ENCODE results near the gene LRP3. TPM values are rescaled to one million over a fixed set of nuclear protein-coding genes. Genes with fewer than 3 reads are reported as not detected.

Gene LRP3
- total RNA-seq, 2 experiments from 2014 or later: not detected

- no peaks in the 10 kb centered on the region for H3K4me1 Mint-ChIP-seq (ENCODE audit: low read depth)
- CTCF ChIA-PET: interaction anchor here (1.2 kb wide), 1 partner anchor 10 kb away, joined by 3 read pairs; no protein-coding TSS in a partner anchor
These were observed 31.4 kb downstream of the LRP3 start, which contains the start of gene SLC7A10 for GRCh38 chr19:33225458-33225926. SLC7A10 (minus strand) TSS chr19:33225850; CDS start chr19:33225703, 147 bp downstream.

GRCh38 chr19:33226550-33227241 is 32.6 kb downstream of the LRP3 start:
- ChIA-PET CTCF (no interaction called here), POLR2A (no interaction called here)
- Mint-ChIP-seq H3K4me1 (ENCODE audit: low read depth) (no peaks in the 10 kb centered on the region), H3K36me3 (ENCODE audit: low read depth) (peaks cover 12% of the 10 kb centered on the region), H3K27ac (no peak overlapping the region), H3K4me3 (no peak overlapping the region), H3K9me3 (ENCODE audit: insufficient read depth) (peaks cover 16% of the 10 kb centered on the region), H3K27me3 (ENCODE audit: low read depth) (peaks cover 56% of the 10 kb centered on the region)
- ATAC-seq (peak; percentile 56), DNase-seq (no peak)

More at GRCh38 chr19:33225458-33225926, 31.4 kb downstream of the LRP3 start, which contains the start of gene SLC7A10:
- Mint-ChIP-seq H3K27ac (no peak within 1 kb of the TSS), H3K9me3 (ENCODE audit: insufficient read depth) (peaks cover 16% of the 10 kb centered on the region), H3K4me3 (no peak within 1 kb of the TSS), H3K36me3 (ENCODE audit: low read depth) (peaks cover 12% of the 10 kb centered on the region), H3K27me3 (ENCODE audit: low read depth) (peaks cover 52% of the 10 kb centered on the region)
- no peak for ATAC-seq
- DNase-seq: no peak
- POLR2A ChIA-PET: no interaction called here

- Mint-ChIP-seq H3K4me1 (ENCODE audit: low read depth) (no peaks in the 10 kb centered on the region), H3K4me3 (no peak overlapping the region), H3K9me3 (ENCODE audit: insufficient read depth) (peaks cover 16% of the 10 kb centered on the region), H3K27me3 (ENCODE audit: low read depth) (peaks cover 56% of the 10 kb centered on the region), H3K27ac (no peak overlapping the region), H3K36me3 (ENCODE audit: low read depth) (peaks cover 12% of the 10 kb centered on the region)
- no peak for ATAC-seq
- ChIA-PET CTCF (no interaction called here), POLR2A (no interaction called here)
- DNase-seq: no peak
These were observed 33.1 kb downstream of the LRP3 start for GRCh38 chr19:33227242-33227650.

DNA sequence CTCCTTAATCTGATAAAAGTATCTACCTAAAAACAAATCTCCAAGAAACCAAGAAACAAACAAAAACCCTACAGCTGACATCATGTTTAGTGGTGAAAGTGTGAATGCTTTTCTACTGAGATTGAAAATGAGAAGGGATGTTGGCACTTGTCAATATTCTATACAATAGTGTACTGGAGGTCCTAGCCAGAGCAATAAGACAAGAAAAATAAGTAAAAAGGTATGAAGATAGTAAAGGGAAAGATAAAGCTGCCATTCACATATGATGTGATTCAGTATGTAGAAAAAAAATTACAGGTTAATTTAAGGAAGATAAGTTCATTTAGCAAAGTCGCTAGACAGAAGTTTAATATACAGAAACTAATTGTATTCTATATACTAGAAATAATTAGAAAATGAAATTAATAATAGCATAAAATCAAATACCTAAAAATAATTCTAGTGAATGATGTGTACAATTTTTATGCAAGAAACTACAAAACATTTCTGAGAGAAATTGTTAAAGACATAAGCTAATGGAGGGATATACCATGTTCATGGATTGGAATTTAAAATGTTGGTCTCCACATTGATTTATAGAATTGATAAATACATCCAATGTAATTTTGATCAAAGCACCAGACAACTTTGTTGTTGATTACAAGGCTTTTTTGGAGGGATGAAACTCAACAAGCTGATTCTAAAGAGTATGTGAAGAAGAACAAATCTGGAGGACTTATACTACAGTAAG is 33.9 kb downstream of the LRP3 start:
- POLR2A ChIA-PET: no interaction called here
- Mint-ChIP-seq H3K4me3 (no peak overlapping the region), H3K9me3 (ENCODE audit: insufficient read depth) (peaks cover 16% of the 10 kb centered on the region), H3K4me1 (ENCODE audit: low read depth) (no peaks in the 10 kb centered on the region), H3K27ac (no peak overlapping the region), H3K36me3 (ENCODE audit: low read depth) (peaks cover 12% of the 10 kb centered on the region), H3K27me3 (ENCODE audit: low read depth) (peaks cover 49% of the 10 kb centered on the region)
- ATAC-seq: no peak
- CTCF ChIA-PET: no interaction called here
- no peak for DNase-seq

- H3K36me3 Mint-ChIP-seq (ENCODE audit: low read depth): peaks cover 12% of the 10 kb centered on the region
- CTCF ChIA-PET: interaction anchor here (0.6 to 1.3 kb wide), 3 partner anchors 12 to 534 kb away, joined by 3 read pairs; no protein-coding TSS in a partner anchor
- POLR2A ChIA-PET: no interaction called here
- peaks cover 16% of the 10 kb centered on the region for H3K9me3 Mint-ChIP-seq (ENCODE audit: insufficient read depth)
- H3K27ac Mint-ChIP-seq: no peak overlapping the region
- no peaks in the 10 kb centered on the region for H3K4me1 Mint-ChIP-seq (ENCODE audit: low read depth)
- ATAC-seq (no peak), DNase-seq (no peak)
- peaks cover 39% of the 10 kb centered on the region for H3K27me3 Mint-ChIP-seq (ENCODE audit: low read depth)
- no peak overlapping the region for H3K4me3 Mint-ChIP-seq
These were observed 35.8 kb downstream of the LRP3 start for GRCh38 chr19:33229962-33230361.

GRCh38 chr19:33231511-33231910 is 37.4 kb downstream of the LRP3 start:
- POLR2A ChIA-PET: no interaction called here
- Mint-ChIP-seq H3K9me3 (ENCODE audit: insufficient read depth) (peaks cover 16% of the 10 kb centered on the region), H3K4me1 (ENCODE audit: low read depth) (no peaks in the 10 kb centered on the region), H3K27ac (no peak overlapping the region), H3K27me3 (ENCODE audit: low read depth) (peaks cover 29% of the 10 kb centered on the region), H3K4me3 (no peak overlapping the region), H3K36me3 (ENCODE audit: low read depth) (peaks cover 12% of the 10 kb centered on the region)
- CTCF ChIA-PET: no interaction called here
- no peak for DNase-seq
- no peak for ATAC-seq

DNA sequence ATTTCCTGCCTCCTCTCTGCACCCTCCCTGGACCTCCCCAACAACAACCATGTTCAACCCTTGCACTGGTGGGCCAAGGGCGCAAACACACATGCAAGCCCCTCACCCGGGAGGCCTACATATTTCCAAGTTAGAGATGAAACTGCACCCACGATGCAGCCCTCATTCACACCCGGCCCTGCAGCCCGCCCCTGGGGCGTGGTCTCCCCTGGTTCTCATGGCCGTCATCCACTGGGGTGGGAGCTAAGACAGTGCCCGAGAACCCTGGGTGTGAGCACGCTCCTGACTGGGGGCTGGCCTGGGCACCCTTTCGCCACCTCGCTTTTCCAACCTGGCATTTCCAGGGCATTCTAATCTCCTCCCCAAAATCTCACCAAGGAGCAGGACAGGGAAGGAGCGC is 38.5 kb downstream of the LRP3 start:
- CTCF ChIA-PET: no interaction called here
- Mint-ChIP-seq H3K9me3 (ENCODE audit: insufficient read depth) (peaks cover 11% of the 10 kb centered on the region), H3K36me3 (ENCODE audit: low read depth) (peaks cover 7% of the 10 kb centered on the region), H3K27me3 (ENCODE audit: low read depth) (peaks cover 21% of the 10 kb centered on the region), H3K27ac (no peak overlapping the region), H3K4me1 (ENCODE audit: low read depth) (no peaks in the 10 kb centered on the region), H3K4me3 (no peak overlapping the region)
- POLR2A ChIA-PET: no interaction called here
- no peak for ATAC-seq
- no peak for DNase-seq

DNA sequence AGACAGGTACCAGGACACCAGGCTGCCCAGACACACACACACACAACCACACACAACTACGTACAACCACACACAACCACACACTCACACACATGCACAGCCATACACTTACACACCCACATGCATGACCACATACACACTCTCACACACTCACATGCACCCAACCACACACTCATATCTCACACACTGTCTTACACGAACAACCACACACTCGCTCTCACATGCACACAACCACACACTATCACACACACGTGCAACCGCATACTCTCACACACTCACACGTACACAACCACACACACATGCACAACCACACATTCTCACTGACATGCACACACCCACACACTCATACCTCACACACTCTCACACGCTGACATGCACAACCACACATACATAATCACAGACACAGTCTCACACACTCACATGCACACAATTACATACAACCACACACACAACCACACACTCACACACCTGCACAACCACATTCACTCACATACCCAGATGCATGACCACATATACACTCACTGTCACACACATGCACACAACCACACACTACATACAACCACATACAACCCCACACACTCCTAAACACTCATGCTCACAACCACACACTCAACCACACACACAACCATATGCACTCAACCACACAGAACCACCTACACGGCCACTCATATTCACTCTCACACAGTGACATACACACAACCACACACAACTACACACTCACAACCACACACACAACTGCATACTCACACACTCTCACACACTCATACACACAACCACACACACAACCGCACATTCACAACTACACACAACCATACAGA is 39.1 kb downstream of the LRP3 start:
- Mint-ChIP-seq H3K4me3 (no peak overlapping the region), H3K27ac (no peak overlapping the region), H3K4me1 (ENCODE audit: low read depth) (no peaks in the 10 kb centered on the region), H3K36me3 (ENCODE audit: low read depth) (peaks cover 4% of the 10 kb centered on the region), H3K27me3 (ENCODE audit: low read depth) (peaks cover 17% of the 10 kb centered on the region), H3K9me3 (ENCODE audit: insufficient read depth) (peaks cover 6% of the 10 kb centered on the region)
- ChIA-PET CTCF (no interaction called here), POLR2A (no interaction called here)
- no peak for ATAC-seq
- DNase-seq: no peak

DNA sequence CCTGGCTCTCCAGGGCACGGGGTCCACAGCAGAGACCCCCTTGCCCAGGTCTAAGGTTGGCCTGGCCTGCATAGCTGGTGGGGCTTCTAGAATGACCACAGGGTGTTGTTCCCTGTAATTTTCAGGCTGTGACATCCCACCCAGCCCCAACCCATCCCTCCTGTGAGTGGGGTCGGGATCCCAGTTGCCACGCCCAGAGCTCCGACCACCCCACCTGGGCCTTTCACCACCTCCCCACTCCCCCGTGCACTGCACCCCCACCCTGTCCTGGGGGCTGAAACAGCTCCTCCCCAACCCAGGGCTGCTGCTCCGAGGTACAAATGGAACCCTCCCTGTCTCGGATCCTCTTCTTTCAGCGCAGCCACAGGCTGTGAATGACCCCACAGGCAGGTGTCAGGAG is 40.0 kb downstream of the LRP3 start:
- peaks cover 10% of the 10 kb centered on the region for H3K27me3 Mint-ChIP-seq (ENCODE audit: low read depth)
- H3K4me1 Mint-ChIP-seq (ENCODE audit: low read depth): no peaks in the 10 kb centered on the region
- no peak for ATAC-seq
- no peaks in the 10 kb centered on the region for H3K9me3 Mint-ChIP-seq (ENCODE audit: insufficient read depth)
- ChIA-PET CTCF (interaction anchor here (1.6 kb wide), 1 partner anchor 140 kb away, joined by 9 read pairs; the partner anchor contains the start of gene CEBPG), POLR2A (no interaction called here)
- no peak overlapping the region for H3K4me3 Mint-ChIP-seq
- DNase-seq: no peak
- H3K36me3 Mint-ChIP-seq (ENCODE audit: low read depth): no peaks in the 10 kb centered on the region
- H3K27ac Mint-ChIP-seq: no peak overlapping the region

- H3K27me3 Mint-ChIP-seq (ENCODE audit: low read depth): peaks cover 9% of the 10 kb centered on the region
- H3K9me3 Mint-ChIP-seq (ENCODE audit: insufficient read depth): no peaks in the 10 kb centered on the region
- ChIA-PET POLR2A (no interaction called here), CTCF (interaction anchor here (1.0 to 2.9 kb wide), 8 partner anchors 11 to 172 kb away, joined by 3 to 12 read pairs (median 4); partner anchors contain the start of genes CEBPA and CEBPG)
- H3K4me1 Mint-ChIP-seq (ENCODE audit: low read depth): no peaks in the 10 kb centered on the region
- DNase-seq (no peak), ATAC-seq (no peak)
- no peak overlapping the region for H3K27ac Mint-ChIP-seq
- no peaks in the 10 kb centered on the region for H3K36me3 Mint-ChIP-seq (ENCODE audit: low read depth)
- H3K4me3 Mint-ChIP-seq: no peak overlapping the region
These were observed 40.6 kb downstream of the LRP3 start for GRCh38 chr19:33234736-33235135.

GRCh38 chr19:33235269-33235995 is 41.3 kb downstream of the LRP3 start:
- Mint-ChIP-seq H3K27ac (no peak overlapping the region), H3K36me3 (ENCODE audit: low read depth) (no peaks in the 10 kb centered on the region), H3K27me3 (ENCODE audit: low read depth) (peaks cover 4% of the 10 kb centered on the region), H3K4me3 (no peak overlapping the region), H3K9me3 (ENCODE audit: insufficient read depth) (no peaks in the 10 kb centered on the region), H3K4me1 (ENCODE audit: low read depth) (no peaks in the 10 kb centered on the region)
- ATAC-seq (peak; percentile 70), DNase-seq (peak; percentile 77)
- ChIA-PET CTCF (interaction anchor here (0.6 to 2.9 kb wide), 13 partner anchors 10 to 435 kb away, joined by 3 to 12 read pairs (median 4); partner anchors contain the start of genes CEBPA, CEBPG and SLC7A10), POLR2A (interaction anchor here (0.9 kb wide), 1 partner anchor 142 kb away, joined by 3 read pairs; no protein-coding TSS in a partner anchor)
